Immature natural killer cell (primary cell): ENCODE results near the gene PRR4. TPM values are rescaled to one million over a fixed set of nuclear protein-coding genes. Genes with fewer than 3 reads are reported as not detected.

Source experiments
- DNase-seq, 3 donors: peaks; one replicate each; pipeline ENCODE4 v3.0.0; 2022; ENCODE audit warnings: mixed read lengths in 1 of 3
- H3K27ac Mint-ChIP-seq, 6 donors: one replicate each; pipeline ENCODE4 v1.8.0; 2020; ENCODE audit warnings: mixed read lengths in 6 of 6, mild to moderate bottlenecking in 5 of 6, inconsistent platforms in 4 of 6, moderate library complexity in 3 of 6
- H3K27me3 Mint-ChIP-seq, 3 donors: one replicate each; pipeline ENCODE4 v1.8.0; 2020 to 2021; ENCODE audit warnings: low read depth in 3 of 3, mild to moderate bottlenecking in 3 of 3, mixed read lengths in 3 of 3, moderate library complexity in 3 of 3, inconsistent platforms in 1 of 3
- H3K36me3 Mint-ChIP-seq, 3 donors: one replicate each; pipeline ENCODE4 v1.8.0; 2020; ENCODE audit warnings: mixed read lengths in 3 of 3, inconsistent platforms in 2 of 3, mild to moderate bottlenecking in 2 of 3
- H3K4me1 Mint-ChIP-seq, 2 donors: one replicate each; pipeline ENCODE4 v1.8.0; 2020; ENCODE audit warnings: inconsistent platforms in 2 of 2, mild to moderate bottlenecking in 2 of 2, mixed read lengths in 2 of 2, moderate library complexity in 1 of 2
- H3K4me3 Mint-ChIP-seq, 5 donors: one replicate each; pipeline ENCODE4 v1.8.0; 2020; ENCODE audit warnings: mild to moderate bottlenecking in 5 of 5, mixed read lengths in 5 of 5, inconsistent platforms in 3 of 5, moderate library complexity in 3 of 5
- H3K9me3 Mint-ChIP-seq, 6 donors: one replicate each; pipeline ENCODE4 v1.8.0; 2020; ENCODE audit warnings: mild to moderate bottlenecking in 6 of 6, mixed read lengths in 6 of 6, inconsistent platforms in 4 of 6, moderate library complexity in 3 of 6
- polyA plus RNA-seq, 3 donors: library from polyadenylated mRNA; unstranded; fragments of 300-500 nt; fragmentation: Illumina TruSeq; gene quantifications; one replicate each; pipeline ENCODE4 v1.2.3, GENCODE V29; 2021

The PRR4 gene
- polyA plus RNA-seq, 3 donors from 2014 or later = 1.9 to 4.5 (median 3.5) TPM

DNA sequence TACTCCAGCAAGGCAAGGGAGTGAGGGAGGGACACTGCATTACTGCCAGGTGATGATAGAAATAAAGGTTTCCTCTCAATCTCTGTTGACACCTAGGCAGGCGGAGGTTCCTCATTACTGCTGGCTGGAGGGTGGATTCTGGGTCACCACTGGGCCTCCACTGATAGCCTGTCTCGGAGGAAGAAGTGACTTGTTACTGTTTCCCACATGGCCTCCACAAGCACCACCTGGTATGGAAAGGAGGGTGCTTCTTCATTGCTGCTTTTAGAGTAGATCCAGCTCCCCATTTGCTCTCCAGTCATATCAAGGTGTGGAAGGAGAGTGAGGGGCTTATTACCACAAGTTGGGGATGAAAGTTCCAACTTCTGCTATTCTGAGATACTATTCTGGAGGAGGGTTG is 6.4 kb downstream of the PRR4 start:
- DNase-seq = no peak
- H3K27ac Mint-ChIP-seq = no peak overlapping the region
- peaks cover 0 to 1% (median 0%) of the 10 kb centered on the region in 6 donors for H3K9me3 Mint-ChIP-seq
- no peak overlapping the region for H3K4me3 Mint-ChIP-seq
- peaks cover 0 to 3% (median 0%) of the 10 kb centered on the region in 3 donors for H3K27me3 Mint-ChIP-seq
- no peaks in the 10 kb centered on the region for H3K4me1 Mint-ChIP-seq
- peaks cover 21 to 32% (median 24%) of the 10 kb centered on the region in 3 donors for H3K36me3 Mint-ChIP-seq

DNA sequence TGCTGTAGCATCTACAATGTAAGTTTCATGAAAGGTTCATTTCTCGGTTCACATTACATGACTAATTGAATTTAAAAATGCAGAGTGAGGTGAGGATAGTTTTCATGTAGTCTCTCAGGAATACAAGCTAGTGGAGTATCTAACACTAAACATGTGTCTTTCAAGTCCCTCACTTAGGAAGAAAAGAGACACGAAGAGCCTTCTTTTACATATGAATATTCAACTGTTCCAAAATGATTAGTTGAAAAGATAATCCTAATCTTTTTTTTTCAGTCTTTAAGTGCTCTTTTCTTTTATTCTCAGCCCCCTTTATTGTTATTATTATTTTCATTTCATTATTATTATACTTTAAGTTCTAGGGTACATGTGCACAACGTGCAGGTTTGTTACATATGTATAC is 10.8 kb downstream of the PRR4 start:
- Mint-ChIP-seq H3K36me3 (peaks cover 7 to 10% (median 9%) of the 10 kb centered on the region in 3 donors), H3K9me3 (no peaks in the 10 kb centered on the region), H3K27me3 (peaks cover 0 to 3% (median 2%) of the 10 kb centered on the region in 3 donors), H3K27ac (no peak overlapping the region), H3K4me1 (no peaks in the 10 kb centered on the region), H3K4me3 (no peak overlapping the region)
- no peak for DNase-seq

DNA sequence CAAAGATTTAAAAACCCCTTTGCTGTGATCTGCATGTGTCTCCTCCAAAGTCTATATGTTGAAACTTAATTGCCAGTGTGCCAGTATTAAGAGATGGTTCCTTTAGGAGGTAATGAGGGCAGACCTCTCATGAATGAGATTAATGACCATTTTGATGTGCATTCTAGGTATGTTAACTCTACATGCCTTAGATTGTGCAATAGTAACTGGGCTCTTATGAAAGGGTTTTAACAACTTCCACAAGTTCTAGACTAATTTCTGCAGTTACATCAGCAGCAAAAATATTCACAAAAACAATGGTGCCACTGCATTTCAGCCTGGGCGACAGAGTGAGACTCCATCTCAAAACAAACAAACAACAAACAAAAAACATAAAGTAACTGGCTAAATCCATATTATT is 19.3 kb downstream of the PRR4 start:
- Mint-ChIP-seq H3K4me1 (no peaks in the 10 kb centered on the region), H3K27me3 (peaks cover 0 to 2% (median 2%) of the 10 kb centered on the region in 3 donors), H3K36me3 (no peaks in the 10 kb centered on the region)

DNA sequence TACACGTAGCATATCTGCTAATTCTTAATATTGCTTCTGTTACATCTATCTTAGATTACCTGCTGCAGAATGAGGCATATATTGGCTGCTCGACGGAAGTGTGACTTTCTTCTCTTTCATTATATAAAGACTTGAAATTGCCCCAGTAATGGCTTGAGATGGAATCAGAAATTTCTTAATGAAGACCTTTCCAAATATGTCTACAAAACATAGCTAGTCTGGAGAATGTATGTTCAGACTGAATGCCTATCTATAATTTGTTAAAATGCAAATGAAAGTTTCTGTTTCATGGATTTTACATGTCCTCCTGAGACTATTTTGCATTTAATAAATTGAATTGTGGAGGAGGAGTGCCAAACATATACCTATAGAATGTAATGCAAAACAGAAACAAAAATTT is 23.0 kb downstream of the PRR4 start, which contains the start of gene TAS2R10:
TSS of gene TAS2R10 (minus strand) at position 101 of the 400 bp plus-strand sequence. CDS start at position 12, 89 bp downstream.
- Mint-ChIP-seq H3K9me3 (no peaks in the 10 kb centered on the region), H3K4me1 (no peaks in the 10 kb centered on the region), H3K36me3 (no peaks in the 10 kb centered on the region), H3K4me3 (no peak within 1 kb of the TSS), H3K27me3 (peaks cover 0 to 2% (median 2%) of the 10 kb centered on the region in 3 donors), H3K27ac (no peak within 1 kb of the TSS)
- no peak for DNase-seq

More for the DNA sequence above, 19.3 kb downstream of the PRR4 start:
- Mint-ChIP-seq H3K27ac (no peak overlapping the region), H3K4me3 (no peak overlapping the region), H3K9me3 (no peaks in the 10 kb centered on the region)
- DNase-seq = no peak

DNA sequence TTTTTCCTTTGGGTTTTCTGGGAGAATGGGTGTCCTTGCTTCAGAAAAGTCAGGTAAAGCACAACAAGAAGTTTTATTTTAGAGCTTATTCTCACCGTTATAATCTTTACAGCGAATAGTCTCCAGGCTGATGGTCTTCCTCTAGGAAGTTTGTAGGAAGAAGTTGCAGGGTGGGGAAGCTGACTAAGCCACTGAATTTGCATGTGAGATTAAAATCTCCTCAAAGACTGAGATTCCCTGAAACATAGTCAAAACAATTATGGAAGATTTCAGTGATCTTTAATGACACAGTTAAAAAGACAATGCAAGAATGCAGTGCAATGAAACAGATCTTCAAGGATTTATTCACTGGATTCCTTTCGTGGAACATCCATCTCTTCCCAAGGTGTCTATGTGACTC is 24.3 kb downstream of the PRR4 start:
- Mint-ChIP-seq H3K27ac (no peak overlapping the region), H3K4me3 (no peak overlapping the region), H3K36me3 (no peaks in the 10 kb centered on the region), H3K9me3 (no peaks in the 10 kb centered on the region), H3K4me1 (no peaks in the 10 kb centered on the region), H3K27me3 (peaks cover 0 to 2% (median 2%) of the 10 kb centered on the region in 3 donors)
- DNase-seq = no peak

DNA sequence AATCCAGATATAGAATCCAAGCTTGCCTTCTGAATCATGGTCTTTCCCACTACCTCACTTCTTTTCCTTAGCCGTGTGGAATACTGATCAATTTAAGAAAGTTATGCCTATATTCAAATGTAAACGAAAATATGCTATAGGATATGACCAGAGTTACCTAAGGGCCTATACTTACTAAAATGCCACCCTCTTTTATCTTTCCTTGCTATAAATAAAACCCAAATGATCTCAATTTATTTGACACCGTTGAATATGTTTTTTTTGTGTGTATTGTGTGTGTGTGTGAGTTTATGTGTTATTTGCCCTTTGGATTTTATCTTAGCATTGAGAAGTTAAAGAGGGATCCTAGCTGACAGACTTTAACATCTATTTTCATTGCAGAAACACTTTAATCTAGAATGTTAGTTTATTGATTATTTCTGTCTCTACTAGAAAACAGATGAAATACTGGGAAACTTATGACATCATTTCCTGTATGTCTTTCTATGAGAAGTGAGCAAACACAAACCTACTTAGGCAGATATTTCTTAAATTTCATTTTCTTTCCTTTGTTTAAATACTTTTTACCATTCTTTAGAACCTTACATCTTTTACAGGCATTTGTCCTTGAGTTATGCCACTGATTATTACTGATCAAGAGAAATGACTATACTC is 37.3 kb downstream of the PRR4 start:
- H3K4me3 Mint-ChIP-seq = no peak overlapping the region
- H3K36me3 Mint-ChIP-seq = no peaks in the 10 kb centered on the region
- no peak for DNase-seq
- H3K4me1 Mint-ChIP-seq = no peaks in the 10 kb centered on the region
- no peak overlapping the region for H3K27ac Mint-ChIP-seq
- peaks cover 0 to 2% (median 0%) of the 10 kb centered on the region in 6 donors for H3K9me3 Mint-ChIP-seq
- H3K27me3 Mint-ChIP-seq = peaks cover 3 to 25% (median 12%) of the 10 kb centered on the region in 3 donors

DNA sequence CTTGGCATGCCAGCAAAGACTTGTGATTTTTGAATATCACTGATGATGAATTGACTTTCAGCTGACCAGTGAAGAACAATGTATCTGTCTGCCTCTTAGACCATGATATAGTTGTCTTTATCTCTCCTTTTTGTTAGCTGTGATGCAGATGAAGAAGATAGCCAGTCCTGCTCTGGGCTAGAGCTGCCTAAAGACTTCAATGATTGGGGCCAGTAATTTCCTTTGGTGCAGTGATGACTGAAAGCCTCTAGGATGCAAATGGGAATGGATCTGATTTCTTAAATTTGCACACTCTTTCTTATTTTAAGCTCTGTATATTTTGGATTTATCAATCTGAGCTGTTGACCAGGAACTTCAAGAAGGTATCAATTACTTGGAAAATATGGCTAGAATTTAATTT is 39.2 kb downstream of the PRR4 start, which contains the start of gene TAS2R9:
TSS of gene TAS2R9 (minus strand) at position 101 of the 400 bp plus-strand sequence. CDS start at position 8, 93 bp downstream.
- H3K4me1 Mint-ChIP-seq = no peaks in the 10 kb centered on the region
- H3K4me3 Mint-ChIP-seq = no peak within 1 kb of the TSS
- H3K36me3 Mint-ChIP-seq = no peaks in the 10 kb centered on the region
- H3K27me3 Mint-ChIP-seq = peaks cover 5 to 29% (median 12%) of the 10 kb centered on the region in 3 donors
- peaks cover 0 to 3% (median 0%) of the 10 kb centered on the region in 6 donors for H3K9me3 Mint-ChIP-seq
- DNase-seq = no peak
- no peak within 1 kb of the TSS for H3K27ac Mint-ChIP-seq

DNA sequence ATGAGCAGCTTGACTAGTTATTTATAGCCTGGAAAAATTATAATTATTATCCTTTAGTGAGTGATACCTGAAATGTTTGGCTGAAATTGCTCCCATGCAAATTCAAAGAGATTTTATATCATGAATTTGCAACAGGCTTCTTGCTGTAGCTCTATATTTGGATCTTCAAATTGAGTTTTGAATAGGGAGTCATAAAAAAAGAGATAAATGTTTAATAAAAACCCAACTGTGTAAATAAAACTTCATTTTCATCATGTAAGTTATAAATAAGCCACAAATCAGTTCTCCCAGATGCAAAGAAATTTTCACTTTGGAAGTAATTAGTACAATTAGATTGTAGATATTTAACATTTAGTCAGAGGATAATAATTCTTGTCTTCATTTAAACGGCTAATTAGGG is 42.1 kb downstream of the PRR4 start, which contains the start of gene TAS2R8:
TSS of gene TAS2R8 (minus strand) at position 101 of the 400 bp plus-strand sequence. CDS start 306 bp downstream, outside the sequence.
- H3K9me3 Mint-ChIP-seq = peaks cover 0 to 3% (median 0%) of the 10 kb centered on the region in 6 donors
- H3K4me3 Mint-ChIP-seq = no peak within 1 kb of the TSS
- H3K27me3 Mint-ChIP-seq = peaks cover 5 to 14% (median 14%) of the 10 kb centered on the region in 3 donors
- H3K4me1 Mint-ChIP-seq = no peaks in the 10 kb centered on the region
- no peaks in the 10 kb centered on the region for H3K36me3 Mint-ChIP-seq
- no peak within 1 kb of the TSS for H3K27ac Mint-ChIP-seq
- DNase-seq = no peak

DNA sequence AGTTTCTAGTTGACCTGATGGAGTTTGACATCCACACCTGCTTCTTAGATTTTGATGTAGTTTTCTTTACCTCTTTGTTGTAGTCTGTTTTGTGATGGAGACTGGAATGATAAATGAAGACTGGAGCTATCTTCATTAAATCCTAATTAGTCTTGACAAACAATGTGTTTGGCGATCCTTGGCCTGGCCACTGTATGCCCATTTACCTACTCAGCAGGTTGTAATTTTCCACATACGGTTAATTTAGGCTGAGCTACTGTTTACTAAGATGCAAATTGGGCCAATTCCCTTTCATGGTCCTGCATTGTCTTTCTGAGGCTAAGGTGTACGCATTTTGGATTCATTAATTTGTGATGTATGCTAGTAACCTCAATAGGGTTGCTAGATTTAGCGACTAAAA is 46.7 kb downstream of the PRR4 start, which contains the start of gene TAS2R7:
TSS of gene TAS2R7 (minus strand) at position 41 of the 400 bp plus-strand sequence. CDS start 57 bp downstream, outside the sequence.
- no peaks in the 10 kb centered on the region for H3K4me1 Mint-ChIP-seq

DNA sequence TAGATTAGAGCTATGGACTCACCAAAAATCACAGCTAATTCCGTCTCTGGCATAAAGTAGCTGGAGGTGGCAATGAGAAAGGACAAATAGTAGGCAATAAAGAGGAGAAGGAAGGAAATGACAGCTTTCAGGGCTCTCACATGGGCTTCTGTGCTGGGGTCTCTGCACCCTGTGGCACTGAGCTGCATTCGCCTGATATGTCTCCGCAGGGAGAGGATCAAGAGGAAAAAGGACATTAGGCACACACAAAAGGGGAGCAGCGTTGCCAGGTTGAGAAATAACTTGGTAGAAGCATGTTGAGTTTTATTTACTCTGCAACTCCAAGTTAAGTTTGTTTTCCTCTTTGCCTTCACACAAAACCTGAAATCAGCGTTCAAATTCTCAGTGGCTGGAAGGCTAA is 47.5 kb downstream of the PRR4 start:
- Mint-ChIP-seq H3K4me3 (no peak overlapping the region), H3K27me3 (peaks cover 10 to 25% (median 14%) of the 10 kb centered on the region in 3 donors), H3K36me3 (no peaks in the 10 kb centered on the region), H3K4me1 (no peaks in the 10 kb centered on the region), H3K9me3 (peaks cover 0 to 2% (median 0%) of the 10 kb centered on the region in 6 donors), H3K27ac (no peak overlapping the region)
- DNase-seq = no peak

More for the DNA sequence above, 46.7 kb downstream of the PRR4 start, which contains the start of gene TAS2R7:
- H3K36me3 Mint-ChIP-seq = no peaks in the 10 kb centered on the region
- DNase-seq = no peak
- H3K27ac Mint-ChIP-seq = no peak within 1 kb of the TSS
- H3K4me3 Mint-ChIP-seq = no peak within 1 kb of the TSS
- H3K27me3 Mint-ChIP-seq = peaks cover 10 to 22% (median 14%) of the 10 kb centered on the region in 3 donors
- H3K9me3 Mint-ChIP-seq = peaks cover 0 to 2% (median 0%) of the 10 kb centered on the region in 6 donors

Other genes starting within 250 kb of the PRR4 start
- 10 to 100 TPM; 54.7 to 72.5 (median 58.7) TPM for gene MAGOHB, start 235.9 kb downstream of the PRR4 start, polyA plus RNA-seq
- gene STYK1, start 175.4 kb downstream of the PRR4 start, polyA plus RNA-seq = 1 to 10 TPM; 1.4 to 2.8 (median 1.8) TPM
- gene YBX3, start 126.2 kb downstream of the PRR4 start, polyA plus RNA-seq = 1 to 10 TPM; 1.5 to 8.2 (median 4.7) TPM
- gene TAS2R7, start 46.8 kb downstream of the PRR4 start, polyA plus RNA-seq = not detected
- not detected for gene TAS2R8, start 42.2 kb downstream of the PRR4 start, polyA plus RNA-seq
- gene TAS2R9, start 39.3 kb downstream of the PRR4 start, polyA plus RNA-seq = not detected
- not detected for gene TAS2R10, start 23.1 kb downstream of the PRR4 start, polyA plus RNA-seq
- gene PRH1, start 34.8 kb upstream of the PRR4 start, polyA plus RNA-seq = 10 to 100 TPM in 2 of 3 donors, 1 to 10 TPM in 1; 2.5 to 10.6 (median 10.3) TPM
- gene TAS2R13, start 60.1 kb upstream of the PRR4 start, polyA plus RNA-seq = not detected
- gene PRH2, start 79.8 kb upstream of the PRR4 start, polyA plus RNA-seq = not detected
- 1 to 10 TPM in 1 of 3 donors, under 1 TPM in 1, not detected in 1; 0.81 to 1.0 TPM for gene TAS2R14, start 89.8 kb upstream of the PRR4 start, polyA plus RNA-seq
- not detected for gene TAS2R50, start 137.4 kb upstream of the PRR4 start, polyA plus RNA-seq
- under 1 TPM in 1 of 3 donors, not detected in 2; 0.17 TPM for gene TAS2R20, start 148.8 kb upstream of the PRR4 start, polyA plus RNA-seq
- gene TAS2R19, start 173.1 kb upstream of the PRR4 start, polyA plus RNA-seq = not detected
- not detected for gene TAS2R31, start 181.9 kb upstream of the PRR4 start, polyA plus RNA-seq
- not detected for gene TAS2R46, start 212.8 kb upstream of the PRR4 start, polyA plus RNA-seq
- not detected for gene TAS2R43, start 242.8 kb upstream of the PRR4 start, polyA plus RNA-seq